K562 (cell line): Measurements from ENCODE around the gene KRT222. TPM values are rescaled to one million over a fixed set of nuclear protein-coding genes. Genes with fewer than 3 reads are reported as not detected.

Experiments
- ATAC-seq: fragments of 200-7000 bp; cut with Tn5 transposase; 3 replicates; pipeline ENCODE4 v1.9.1; 2020; ENCODE audit warnings: moderate library complexity
- BruUV-seq: library from RNA; stranded (reverse); fragments of 400-500 nt; replicated peaks from 2 replicates; lab custom pipeline; 2021; lab: Mats Ljungman, UMichigan
- CTCF ChIA-PET: fragments of 300-600 bp; formaldehyde crosslinking; extraction: SDS; loops from one replicate; lab custom pipeline; 2021; ENCODE audit warnings: low intra/inter-chr PET ratio; lab: Yijun Ruan, JAX
- POLR2A ChIA-PET: fragments of 300-600, 350-650 bp; sonication (Branson Sonifier 250); formaldehyde crosslinking; extraction: SDS; loops from one replicate; lab custom pipeline; 2021; ENCODE audit warnings: antibody characterized with exemption, inconsistent platforms; lab: Yijun Ruan, JAX
- DNase-seq, 4 experiments: peaks; one replicate each; pipeline versions ENCODE4 v3.0.0 to v3.0.0-alpha.2; 2011 to 2018; ENCODE audit warnings: low spot score in 3 of 4, mixed read lengths in 3 of 4; ENCODE audit errors: extremely low read depth in 1 of 4
- FAIRE-seq: peaks from 2 replicates; lab custom pipeline; 2011; peaks lifted over from hg19 to GRCh38; lab: Jason Lieb, UNC
- H2AFZ ChIP-seq: 2 replicates; pipeline ENCODE4 v1.6.0; 2011; ENCODE audit warnings: low read depth, low read length, control low read depth, inconsistent platforms
- H3K27ac ChIP-seq: fragments of 200-600 bp; 3 replicates; pipeline ENCODE4 v1.8.0; 2011; ENCODE audit warnings: low read depth, mild to moderate bottlenecking, control low read depth, inconsistent platforms, low read length, moderate library complexity, mixed read lengths; ENCODE audit errors: extremely low read depth
- H3K27me3 ChIP-seq, 2 experiments: fragments of 300-600 bp in 1 of 2; 2 replicates in 1 of 2; 3 replicates in 1 of 2; pipeline versions ENCODE4 v1.6.0 to v1.8.0; 2011; ENCODE audit warnings: inconsistent platforms in 2 of 2, low read length in 2 of 2, mild to moderate bottlenecking in 1 of 2, mixed read lengths in 1 of 2, moderate library complexity in 1 of 2; ENCODE audit not compliant: control insufficient read depth in 2 of 2, insufficient read depth in 2 of 2
- H3K36me3 ChIP-seq: fragments of 300-600 bp; 3 replicates; pipeline ENCODE4 v1.8.0; 2011; ENCODE audit warnings: mild to moderate bottlenecking, low read length, inconsistent platforms; ENCODE audit not compliant: control insufficient read depth, insufficient read depth
- H3K4me1 ChIP-seq, 2 experiments: fragments of 200-600 bp in 1 of 2; replicated peaks in 1 of 2; 2 replicates in 1 of 2; 3 replicates in 1 of 2; pipeline versions ENCODE4 v1.5.1 to v1.8.0; 2011; ENCODE audit warnings: inconsistent platforms in 2 of 2, low read length in 2 of 2, mild to moderate bottlenecking in 1 of 2, mixed read lengths in 1 of 2, moderate library complexity in 1 of 2; ENCODE audit not compliant: control insufficient read depth in 2 of 2, insufficient read depth in 2 of 2
- H3K4me2 ChIP-seq: 2 replicates; pipeline ENCODE4 v1.6.1; 2011; ENCODE audit warnings: low read length, control low read depth, inconsistent platforms, mixed read lengths; ENCODE audit not compliant: insufficient read depth
- H3K4me3 ChIP-seq: fragments of 200-600 bp; sonication (generic), shearing (Covaris generic); 2 replicates; pipeline ENCODE4 v1.5.1; 2016; ENCODE audit warnings: control low read depth, inconsistent platforms
- H3K79me2 ChIP-seq: fragments of 200-600 bp; 3 replicates; pipeline ENCODE4 v1.8.0; 2011; ENCODE audit warnings: low read length, inconsistent platforms; ENCODE audit not compliant: control insufficient read depth, insufficient read depth
- H3K9ac ChIP-seq, 2 experiments: 2 replicates each; pipeline versions ENCODE4 v1.6.0 to v1.6.1; 2011; ENCODE audit warnings: low read depth in 2 of 2, low read length in 2 of 2, control low read depth in 1 of 2, inconsistent platforms in 1 of 2, mild to moderate bottlenecking in 1 of 2, mixed read lengths in 1 of 2; ENCODE audit not compliant: insufficient read depth in 1 of 2
- H3K9me1 ChIP-seq: one replicate; pipeline ENCODE4 v1.6.0; 2011; ENCODE audit warnings: inconsistent platforms, mild to moderate bottlenecking, low read length, moderate library complexity; ENCODE audit not compliant: control insufficient read depth, insufficient read depth
- H3K9me3 ChIP-seq: replicated peaks from 2 replicates; pipeline ENCODE4 v1.5.1; 2011; ENCODE audit warnings: low read depth, low read length, inconsistent platforms; ENCODE audit not compliant: control insufficient read depth, insufficient read depth
- H4K20me1 ChIP-seq: replicated peaks from 2 replicates; pipeline ENCODE4 v1.6.1; 2011; ENCODE audit warnings: low read length, inconsistent platforms, mixed read lengths; ENCODE audit not compliant: control insufficient read depth, insufficient read depth
- CC2D1A ChIP-seq: fragments of 450-650 bp; IDR thresholded peaks from 2 replicates; pipeline ENCODE4 v1.6.1; 2017; ENCODE audit warnings: mild to moderate bottlenecking
- CEBPB ChIP-seq: fragments of 450-650 bp; IDR thresholded peaks from 2 replicates; pipeline ENCODE4 v1.6.1; 2016; ENCODE audit warnings: missing genetic modification characterization, missing compliant biosample characterization
- WGBS: fragments of 100-300 bp; shearing (Covaris generic); methylation state at CpG from one replicate; pipeline ENCODE4 v1.1.6; 2016; ENCODE audit warnings: low coverage, mixed read lengths; ENCODE audit not compliant: insufficient coverage; ENCODE audit errors: missing lambda C conversion rate; 5-methylcytosine and 5-hydroxymethylcytosine counted together
- in situ Hi-C: fragments of 300-500 bp; cut with MboI; formaldehyde crosslinking; loops from 4 replicates; pipeline ENCODE4 v1.15.0; 2018; ENCODE audit warnings: inconsistent platforms, mixed read lengths
- intact Hi-C: fragments of 100-400 bp; cut with micrococcal nuclease; formaldehyde crosslinking; loops from 2 replicates; pipeline ENCODE4 v1.14.2; 2022
- polyA plus RNA-seq, 8 experiments: library from polyadenylated mRNA; depleted of rRNA in 4 of 8; stranded (reverse) in 5 of 8; unstranded in 3 of 8; fragments of >200 nt; fragmentation: Nextera tagmentation in 2 of 8; fragmentation: Illumina TruSeq in 1 of 8; extraction: Ambion mirVana in 2 of 8; extraction: Trizol in 1 of 8; gene quantifications; 2 replicates each; pipeline versions ENCODE4 v1.2.1 to v1.2.3, GENCODE V29; 2011 to 2014; ENCODE audit warnings: inconsistent platforms in 1 of 8, missing spikeins in 1 of 8
- total RNA-seq, 7 experiments: library from RNA; depleted of rRNA in 6 of 7; stranded (reverse); fragments of >200 nt in 6 of 7; fragmentation: Illumina TruSeq in 2 of 7; extraction: Trizol in 2 of 7; gene quantifications; 2 replicates each; pipeline versions ENCODE4 v1.2.1 to v1.2.3, GENCODE V29; 2011 to 2021; ENCODE audit warnings: low replicate concordance in 1 of 7
- TF ChIP-seq, protein P1 (sequence below): IDR thresholded peaks from 2 replicates; pipeline ENCODE4 v1.6.1; 2016; ENCODE audit warnings: missing genetic modification characterization, missing compliant biosample characterization

Gene KRT222
- total and polyA plus RNA-seq, 9 of the 15 experiments (the other 6 are each of a cell fraction or from before 2014, with no cell fraction given): 0.03 to 0.11 (median 0.05) TPM; not detected in 5

DNA sequence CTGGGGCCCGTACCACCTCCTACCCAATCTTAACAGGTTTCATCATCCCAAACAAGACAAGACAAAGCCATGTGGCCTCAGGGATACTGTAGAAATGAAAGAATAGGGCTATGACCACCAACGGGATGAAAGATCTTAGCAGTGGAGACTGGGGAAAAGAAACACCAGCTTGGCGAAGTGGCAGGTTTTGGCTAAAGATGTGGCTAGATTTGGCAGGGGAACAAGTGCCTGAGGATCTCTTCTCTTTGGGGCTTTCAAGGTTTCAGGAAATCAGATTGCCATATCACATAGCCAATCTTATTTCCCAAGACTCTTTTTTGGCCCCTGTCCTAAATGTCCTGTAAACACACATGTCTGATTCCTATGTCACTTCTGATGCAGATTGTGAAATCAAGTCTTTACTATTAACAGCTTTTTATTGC, 31.7 kb upstream of the KRT222 start:
- no peak for ATAC-seq
- TF ChIP-seq CEBPB (tag) (peak; percentile 59; the same call in 1 of the 2 replicates), CC2D1A (no peak)
- TF ChIP-seq, protein P1, sequence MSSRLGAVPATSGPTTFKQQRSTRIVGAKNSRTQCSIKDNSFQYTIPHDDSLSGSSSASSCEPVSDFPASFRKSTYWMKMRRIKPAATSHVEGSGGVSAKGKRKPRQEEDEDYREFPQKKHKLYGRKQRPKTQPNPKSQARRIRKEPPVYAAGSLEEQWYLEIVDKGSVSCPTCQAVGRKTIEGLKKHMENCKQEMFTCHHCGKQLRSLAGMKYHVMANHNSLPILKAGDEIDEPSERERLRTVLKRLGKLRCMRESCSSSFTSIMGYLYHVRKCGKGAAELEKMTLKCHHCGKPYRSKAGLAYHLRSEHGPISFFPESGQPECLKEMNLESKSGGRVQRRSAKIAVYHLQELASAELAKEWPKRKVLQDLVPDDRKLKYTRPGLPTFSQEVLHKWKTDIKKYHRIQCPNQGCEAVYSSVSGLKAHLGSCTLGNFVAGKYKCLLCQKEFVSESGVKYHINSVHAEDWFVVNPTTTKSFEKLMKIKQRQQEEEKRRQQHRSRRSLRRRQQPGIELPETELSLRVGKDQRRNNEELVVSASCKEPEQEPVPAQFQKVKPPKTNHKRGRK (tag): no peak
- Histone ChIP-seq H3K9ac (no peak overlapping the region), H3K27ac (no peak overlapping the region), H3K4me1 (no peaks in the 10 kb centered on the region), H3K79me2 (no peaks in the 10 kb centered on the region), H2AFZ (no peak overlapping the region), H3K27me3 (peaks cover 38 to 41% of the 10 kb centered on the region in 2 experiments), H3K4me2 (no peak overlapping the region), H3K4me3 (no peak overlapping the region), H3K36me3 (no peaks in the 10 kb centered on the region), H3K9me3 (no peaks in the 10 kb centered on the region), H4K20me1 (no peaks in the 10 kb centered on the region), H3K9me1 (no peaks in the 10 kb centered on the region)
- BruUV-seq: no TSS peak
- no peak for DNase-seq
- intact Hi-C loops (no loop called here), in situ Hi-C loops (no loop called here)
- no peak for FAIRE-seq
- ChIA-PET POLR2A (interaction anchor here (0.8 to 1.3 kb wide), 2 partner anchors 26 to 29 kb away, joined by 3 to 5 read pairs; no protein-coding TSS in a partner anchor), CTCF (no interaction called here)
- WGBS: 2% methylated on average over 3 of the region's 3 CpGs
